Caco-2 (cell line): Measurements from ENCODE around the gene PRKX. TPM values are rescaled to one million over a fixed set of nuclear protein-coding genes. Genes with fewer than 3 reads are reported as not detected.
"Not testable (repeated sequence)": the region's sequence is repeated elsewhere in the genome, so short reads cannot be mapped to it uniquely, and the experiment has no call there.

ENCODE experiments used
- BruUV-seq: library from RNA; stranded (reverse); fragments of 400-500 nt; replicated peaks from 2 replicates; lab custom pipeline; 2021; lab: Mats Ljungman, UMichigan
- CTCF ChIA-PET: fragments of 300-600 bp; sonication (Branson Sonifier 250); formaldehyde crosslinking; loops from one replicate; lab custom pipeline; 2022; ENCODE audit warnings: antibody characterized with exemption; lab: Charles Lee
- POLR2A ChIA-PET: fragments of 300-600 bp; sonication (Branson Sonifier 250); formaldehyde crosslinking; loops from one replicate; lab custom pipeline; 2022; ENCODE audit warnings: antibody characterized with exemption; lab: Charles Lee
- DNase-seq, 2 experiments: peaks; one replicate each; pipeline versions ENCODE4 v3.0.0 to v3.0.0-alpha.2; 2020 to 2022
- H3K27me3 ChIP-seq: replicated peaks from 2 replicates; pipeline ENCODE4 v1.6.0; 2011; ENCODE audit warnings: low read length; ENCODE audit not compliant: control insufficient read depth, insufficient read depth
- H3K36me3 ChIP-seq: 2 replicates; pipeline ENCODE4 v1.5.1; 2011; ENCODE audit warnings: low read length; ENCODE audit not compliant: control insufficient read depth, insufficient read depth
- H3K4me1 ChIP-seq: fragments of 250-450 bp; sonication (Bioruptor Pico); 2 replicates; pipeline ENCODE4 v1.5.1; 2020; ENCODE audit warnings: mild to moderate bottlenecking
- H3K4me3 ChIP-seq: 2 replicates; pipeline ENCODE4 v1.5.1; 2011; ENCODE audit warnings: low read depth, mild to moderate bottlenecking, control low read depth, low read length
- H3K9me3 ChIP-seq: fragments of 250-450 bp; sonication (Bioruptor Pico); 2 replicates; pipeline ENCODE4 v1.5.1; 2020; ENCODE audit warnings: mild to moderate bottlenecking, moderate library complexity
- H3K27ac Mint-ChIP-seq: one replicate; pipeline ENCODE4 v1.8.0; 2022; ENCODE audit warnings: mixed read lengths; ENCODE audit not compliant: unreplicated experiment
- H3K27me3 Mint-ChIP-seq: one replicate; pipeline ENCODE4 v1.8.0; 2022; ENCODE audit warnings: mixed read lengths; ENCODE audit not compliant: insufficient read depth, unreplicated experiment
- H3K36me3 Mint-ChIP-seq: one replicate; pipeline ENCODE4 v1.8.0; 2022; ENCODE audit warnings: mild to moderate bottlenecking, mixed read lengths; ENCODE audit not compliant: insufficient read depth, unreplicated experiment
- H3K4me1 Mint-ChIP-seq: one replicate; pipeline ENCODE4 v1.8.0; 2022; ENCODE audit warnings: low read depth, mixed read lengths; ENCODE audit not compliant: unreplicated experiment
- H3K4me3 Mint-ChIP-seq: one replicate; pipeline ENCODE4 v1.8.0; 2022; ENCODE audit warnings: mild to moderate bottlenecking, moderate library complexity, mixed read lengths; ENCODE audit not compliant: unreplicated experiment
- H3K9me3 Mint-ChIP-seq: one replicate; pipeline ENCODE4 v1.8.0; 2022; ENCODE audit warnings: mixed read lengths; ENCODE audit not compliant: unreplicated experiment
- intact Hi-C: fragments of 100-400 bp; cut with micrococcal nuclease; formaldehyde crosslinking; loops from one replicate; pipeline ENCODE4 v1.10.0; 2022; ENCODE audit not compliant: unreplicated experiment
- total RNA-seq: library from RNA; stranded (reverse); gene quantifications from 2 replicates; pipeline ENCODE4 v1.2.3, GENCODE V29; 2022
- TF ChIP-seq, protein P1 (sequence below), 2 experiments: fragments of 200-600 bp in 1 of 2; IDR thresholded peaks; 1 replicate in 1 of 2; 2 replicates in 1 of 2; pipeline versions ENCODE4 v1.5.1 to v1.8.0; 2011 to 2022; ENCODE audit warnings: antibody characterized with exemption in 1 of 2, control low read depth in 1 of 2, inconsistent platforms in 1 of 2, low read depth in 1 of 2, low read length in 1 of 2, mild to moderate bottlenecking in 1 of 2, moderate library complexity in 1 of 2; ENCODE audit not compliant: insufficient read depth in 1 of 2, severe bottlenecking in 1 of 2, unreplicated experiment in 1 of 2

The PRKX gene
- total RNA-seq, 1 experiment from 2014 or later, result 20.3 TPM

DNA sequence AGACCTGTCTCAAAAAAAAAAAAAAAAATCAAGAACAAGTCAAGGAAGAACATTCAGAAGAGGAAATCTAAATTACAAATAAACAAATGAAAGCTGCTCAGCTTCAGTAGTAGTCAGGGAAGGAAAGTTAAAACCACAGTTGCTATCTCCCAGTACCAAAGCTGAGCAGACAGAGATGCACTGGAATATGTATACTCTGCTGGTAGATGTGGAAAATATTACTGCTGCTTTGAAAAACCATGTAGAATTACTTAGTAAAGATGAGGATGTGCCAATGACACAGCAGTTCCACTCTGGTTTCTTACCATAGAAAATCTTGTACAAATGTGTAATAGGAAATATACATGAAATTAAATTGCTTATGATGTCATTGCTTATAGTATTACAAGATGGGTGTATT is 25.1 kb upstream of the PRKX start:
- H3K4me1 Mint-ChIP-seq, result no peaks in the 10 kb centered on the region
- H3K27me3 Mint-ChIP-seq, result no peaks in the 10 kb centered on the region
- no peak for DNase-seq
- no peak overlapping the region for H3K4me3 Mint-ChIP-seq
- Histone ChIP-seq H3K4me1 (no peaks in the 10 kb centered on the region), H3K36me3 (no peaks in the 10 kb centered on the region), H3K4me3 (no peak overlapping the region), H3K27me3 (no peaks in the 10 kb centered on the region), H3K9me3 (no peaks in the 10 kb centered on the region)
- TF ChIP-seq, protein P1, sequence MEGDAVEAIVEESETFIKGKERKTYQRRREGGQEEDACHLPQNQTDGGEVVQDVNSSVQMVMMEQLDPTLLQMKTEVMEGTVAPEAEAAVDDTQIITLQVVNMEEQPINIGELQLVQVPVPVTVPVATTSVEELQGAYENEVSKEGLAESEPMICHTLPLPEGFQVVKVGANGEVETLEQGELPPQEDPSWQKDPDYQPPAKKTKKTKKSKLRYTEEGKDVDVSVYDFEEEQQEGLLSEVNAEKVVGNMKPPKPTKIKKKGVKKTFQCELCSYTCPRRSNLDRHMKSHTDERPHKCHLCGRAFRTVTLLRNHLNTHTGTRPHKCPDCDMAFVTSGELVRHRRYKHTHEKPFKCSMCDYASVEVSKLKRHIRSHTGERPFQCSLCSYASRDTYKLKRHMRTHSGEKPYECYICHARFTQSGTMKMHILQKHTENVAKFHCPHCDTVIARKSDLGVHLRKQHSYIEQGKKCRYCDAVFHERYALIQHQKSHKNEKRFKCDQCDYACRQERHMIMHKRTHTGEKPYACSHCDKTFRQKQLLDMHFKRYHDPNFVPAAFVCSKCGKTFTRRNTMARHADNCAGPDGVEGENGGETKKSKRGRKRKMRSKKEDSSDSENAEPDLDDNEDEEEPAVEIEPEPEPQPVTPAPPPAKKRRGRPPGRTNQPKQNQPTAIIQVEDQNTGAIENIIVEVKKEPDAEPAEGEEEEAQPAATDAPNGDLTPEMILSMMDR (IDR thresholded peaks at IDR 0.05; ENCODE audit: insufficient read depth in 1 of 2, low read depth in 1 of 2, low read length in 1 of 2, severe bottlenecking in 1 of 2, unreplicated experiment in 1 of 2), result no peak
- BruUV-seq, result no TSS peak
- intact Hi-C loops, result no loop called here
- H3K36me3 Mint-ChIP-seq, result no peaks in the 10 kb centered on the region
- POLR2A ChIA-PET, result no interaction called here
- CTCF ChIA-PET, result no interaction called here
- no peaks in the 10 kb centered on the region for H3K9me3 Mint-ChIP-seq
- H3K27ac Mint-ChIP-seq, result no peak overlapping the region

DNA sequence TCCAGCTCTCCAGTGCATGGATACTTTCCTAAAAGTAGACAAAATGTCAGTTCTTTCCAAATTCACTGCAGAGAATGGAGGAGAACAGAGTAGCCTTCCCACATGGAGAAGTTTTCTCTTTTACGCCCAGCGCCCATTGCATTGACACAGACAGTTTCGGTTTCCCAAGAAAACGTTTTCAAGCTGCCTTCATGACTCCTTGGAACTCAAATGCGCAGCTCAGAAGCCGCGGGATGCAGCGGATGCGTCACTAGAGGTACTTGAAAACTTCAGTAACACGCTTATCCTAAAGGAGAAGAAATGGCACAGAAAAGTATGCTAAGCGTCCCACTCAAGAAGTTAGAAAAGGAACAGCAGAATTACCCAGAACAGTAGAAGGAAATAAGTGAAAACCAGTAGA is 23.1 kb upstream of the PRKX start:
- intact Hi-C loops, H3K4me1 ChIP-seq, H3K36me3 Mint-ChIP-seq, H3K27me3 Mint-ChIP-seq, BruUV-seq, H3K27me3 ChIP-seq, POLR2A ChIA-PET, H3K9me3 ChIP-seq, H3K9me3 Mint-ChIP-seq, DNase-seq, H3K27ac Mint-ChIP-seq, H3K4me3 ChIP-seq, H3K4me1 Mint-ChIP-seq, CTCF ChIA-PET, H3K4me3 Mint-ChIP-seq, H3K36me3 ChIP-seq: not testable (repeated sequence)

DNA sequence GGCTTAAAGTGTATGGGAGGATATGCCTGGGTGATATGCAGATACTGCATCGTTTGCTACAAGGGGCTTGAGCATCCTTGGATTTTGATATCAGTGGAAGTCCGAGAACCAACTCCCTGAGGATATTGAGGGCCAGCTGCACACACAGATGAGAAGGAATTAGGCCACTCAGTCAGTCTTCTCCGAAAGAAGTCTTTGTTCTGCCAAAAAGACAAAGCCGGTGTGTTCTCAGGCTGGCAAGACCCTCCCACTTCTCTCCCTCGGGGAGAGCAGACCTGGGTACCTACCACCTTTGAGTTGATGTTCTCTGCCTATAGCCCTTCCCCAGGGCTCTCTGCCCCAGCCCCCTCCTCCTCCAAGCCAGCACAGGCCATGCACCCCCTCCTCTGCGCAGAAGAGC is 22.4 kb upstream of the PRKX start:
- H3K27me3 ChIP-seq, H3K27me3 Mint-ChIP-seq, CTCF ChIA-PET, H3K4me3 Mint-ChIP-seq, POLR2A ChIA-PET, H3K36me3 ChIP-seq, H3K36me3 Mint-ChIP-seq, H3K9me3 Mint-ChIP-seq, intact Hi-C loops, H3K27ac Mint-ChIP-seq, H3K4me1 ChIP-seq, DNase-seq, H3K4me3 ChIP-seq, BruUV-seq, H3K9me3 ChIP-seq, H3K4me1 Mint-ChIP-seq: not testable (repeated sequence)

DNA sequence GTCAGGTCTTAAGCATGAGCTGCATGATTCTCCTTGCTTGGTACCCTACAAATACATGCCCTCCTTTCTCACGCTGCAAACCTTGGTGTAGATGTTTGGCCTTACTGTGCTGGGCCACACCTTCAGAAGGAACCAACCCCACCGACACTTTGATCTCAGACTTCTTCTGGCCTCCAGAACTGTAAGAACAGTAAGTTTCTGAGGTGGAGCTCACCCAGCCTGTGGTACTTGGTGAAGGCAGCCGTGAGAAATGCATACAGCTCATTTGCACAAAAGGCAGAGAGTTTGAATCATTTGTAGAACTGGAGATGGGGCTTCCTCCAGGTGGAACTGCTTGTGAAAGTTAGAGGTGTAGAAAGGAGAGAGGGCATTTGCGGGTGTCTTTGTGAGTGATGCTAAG is 21.0 kb upstream of the PRKX start:
- CTCF ChIA-PET, result interaction anchor here (0.5 kb wide), 1 partner anchor 21 kb away, joined by 3 read pairs; no protein-coding TSS in a partner anchor
- H3K4me1 ChIP-seq, POLR2A ChIA-PET: not testable (repeated sequence)

More for the DNA sequence above, 21.0 kb upstream of the PRKX start:
- H3K36me3 Mint-ChIP-seq, H3K27ac Mint-ChIP-seq, H3K27me3 ChIP-seq, H3K9me3 ChIP-seq, DNase-seq, H3K27me3 Mint-ChIP-seq, H3K4me1 Mint-ChIP-seq, H3K9me3 Mint-ChIP-seq, H3K4me3 Mint-ChIP-seq, BruUV-seq, H3K36me3 ChIP-seq, intact Hi-C loops, H3K4me3 ChIP-seq: not testable (repeated sequence)
